ENCODE data around the gene MIEN1. TPM values are rescaled to one million over a fixed set of nuclear protein-coding genes. Genes with fewer than 3 reads are reported as not detected.

Gene MIEN1
- total RNA-seq, 1 donor from 2014 or later, result 95.7 TPM

DNA sequence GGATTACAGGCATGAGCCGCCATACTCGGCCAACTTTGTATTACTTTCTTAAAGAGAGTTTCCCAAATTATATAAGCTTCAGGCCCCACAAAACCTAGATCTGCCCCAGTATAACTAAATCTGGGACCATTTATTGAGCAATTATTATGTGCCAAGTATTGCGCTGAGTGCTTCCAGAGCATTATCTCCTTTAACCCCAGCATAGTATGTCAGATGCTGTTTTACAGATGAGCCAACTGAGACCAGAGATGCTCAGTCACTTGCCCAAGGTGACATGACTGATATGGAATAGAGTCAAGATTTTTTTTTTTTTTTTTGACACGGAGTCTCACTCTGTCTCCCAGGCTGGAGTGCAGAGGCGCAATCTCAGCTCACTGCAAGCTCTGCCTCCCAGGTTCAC, 32.4 kb downstream of the MIEN1 start:
- TF ChIP-seq, protein P1, sequence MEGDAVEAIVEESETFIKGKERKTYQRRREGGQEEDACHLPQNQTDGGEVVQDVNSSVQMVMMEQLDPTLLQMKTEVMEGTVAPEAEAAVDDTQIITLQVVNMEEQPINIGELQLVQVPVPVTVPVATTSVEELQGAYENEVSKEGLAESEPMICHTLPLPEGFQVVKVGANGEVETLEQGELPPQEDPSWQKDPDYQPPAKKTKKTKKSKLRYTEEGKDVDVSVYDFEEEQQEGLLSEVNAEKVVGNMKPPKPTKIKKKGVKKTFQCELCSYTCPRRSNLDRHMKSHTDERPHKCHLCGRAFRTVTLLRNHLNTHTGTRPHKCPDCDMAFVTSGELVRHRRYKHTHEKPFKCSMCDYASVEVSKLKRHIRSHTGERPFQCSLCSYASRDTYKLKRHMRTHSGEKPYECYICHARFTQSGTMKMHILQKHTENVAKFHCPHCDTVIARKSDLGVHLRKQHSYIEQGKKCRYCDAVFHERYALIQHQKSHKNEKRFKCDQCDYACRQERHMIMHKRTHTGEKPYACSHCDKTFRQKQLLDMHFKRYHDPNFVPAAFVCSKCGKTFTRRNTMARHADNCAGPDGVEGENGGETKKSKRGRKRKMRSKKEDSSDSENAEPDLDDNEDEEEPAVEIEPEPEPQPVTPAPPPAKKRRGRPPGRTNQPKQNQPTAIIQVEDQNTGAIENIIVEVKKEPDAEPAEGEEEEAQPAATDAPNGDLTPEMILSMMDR (conservative IDR thresholded peaks at IDR 0.05; ENCODE audit: low read depth, low read length), result no peak
- H3K4me3 ChIP-seq (ENCODE audit: low read depth, low read length), result no peak overlapping the region
- no peak for DNase-seq (ENCODE audit: low read depth)

- DNase-seq (ENCODE audit: low read depth), result no peak
- no peak overlapping the region for H3K4me3 ChIP-seq (ENCODE audit: low read depth, low read length)
- TF ChIP-seq, protein P1 (conservative IDR thresholded peaks at IDR 0.05; ENCODE audit: low read depth, low read length), result no peak
These were observed 33.6 kb downstream of the MIEN1 start for GRCh38 chr17:39696731-39697130.

- DNase-seq (ENCODE audit: low read depth), result no peak
- TF ChIP-seq, protein P1 (conservative IDR thresholded peaks at IDR 0.05; ENCODE audit: low read depth, low read length), result no peak
These were observed 35.2 kb downstream of the MIEN1 start for GRCh38 chr17:39695089-39695474.

GRCh38 chr17:39694593-39694992, 35.7 kb downstream of the MIEN1 start:
- no peak for DNase-seq (ENCODE audit: low read depth)
- TF ChIP-seq, protein P1 (conservative IDR thresholded peaks at IDR 0.05; ENCODE audit: low read depth, low read length), result no peak

More at GRCh38 chr17:39695089-39695474, 35.2 kb downstream of the MIEN1 start:
- H3K4me3 ChIP-seq (ENCODE audit: low read depth, low read length), result no peak overlapping the region

GRCh38 chr17:39688945-39689344, 41.4 kb downstream of the MIEN1 start:
- TF ChIP-seq, protein P1 (conservative IDR thresholded peaks at IDR 0.05; ENCODE audit: low read depth, low read length), result peak; percentile 13
- peak overlapping the region; percentile 69 for H3K4me3 ChIP-seq (ENCODE audit: low read depth, low read length)
- no peak for DNase-seq (ENCODE audit: low read depth)

More at GRCh38 chr17:39694593-39694992, 35.7 kb downstream of the MIEN1 start:
- no peak overlapping the region for H3K4me3 ChIP-seq (ENCODE audit: low read depth, low read length)

DNA sequence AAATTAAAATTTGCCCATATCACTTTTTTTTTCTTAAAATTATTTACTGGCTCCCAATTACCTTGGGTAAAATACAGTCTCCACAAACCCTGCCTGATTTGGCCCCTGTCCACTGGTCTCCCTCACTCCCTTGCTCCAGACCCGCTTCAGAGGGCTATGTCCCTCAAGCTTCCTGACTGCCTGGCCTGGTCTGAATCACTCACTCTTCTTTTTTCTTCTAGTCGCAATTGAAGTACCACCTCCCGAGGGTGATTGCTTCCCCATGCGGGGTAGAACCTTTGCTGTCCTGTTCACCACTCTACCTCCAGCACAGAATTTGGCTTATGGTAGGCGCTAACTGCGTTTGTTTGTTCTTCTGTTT, 41.9 kb downstream of the MIEN1 start:
- TF ChIP-seq, protein P1 (conservative IDR thresholded peaks at IDR 0.05; ENCODE audit: low read depth, low read length), result no peak
- H3K4me3 ChIP-seq (ENCODE audit: low read depth, low read length), result peak overlapping the region; percentile 69
- DNase-seq (ENCODE audit: low read depth), result no peak

All from epithelial cell of proximal tubule (primary cell).